GM19397 (cell line): ENCODE measurements around the gene SMTN.

Source experiments
- ATAC-seq: cut with Tn5 transposase; IDR thresholded peaks from one replicate; pipeline ENCODE4 v1.9.1; 2021; ENCODE audit warnings: mild to moderate bottlenecking, moderate library complexity; ENCODE audit not compliant: unreplicated experiment

SMTN gene

DNA sequence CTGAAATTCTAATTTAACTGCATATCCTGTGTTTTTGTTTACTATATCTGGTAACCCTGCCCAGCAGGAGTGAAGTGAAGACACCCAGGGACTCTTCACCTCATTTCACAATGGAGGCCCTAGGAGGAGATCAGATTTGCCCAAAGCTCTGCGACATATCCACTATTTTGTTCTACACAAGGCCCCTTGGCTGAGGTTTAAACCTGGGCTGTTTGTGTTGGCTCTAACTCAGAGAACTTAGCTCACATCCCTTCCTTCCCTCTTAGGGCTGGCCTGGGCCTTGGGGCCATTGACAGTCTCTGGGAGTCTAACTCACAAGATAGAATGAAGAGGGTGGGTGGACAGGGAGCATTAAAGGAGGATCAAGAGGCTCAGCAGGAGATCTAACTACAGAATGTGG, 67.4 kb downstream of the SMTN start:
- ATAC-seq = no peak

DNA sequence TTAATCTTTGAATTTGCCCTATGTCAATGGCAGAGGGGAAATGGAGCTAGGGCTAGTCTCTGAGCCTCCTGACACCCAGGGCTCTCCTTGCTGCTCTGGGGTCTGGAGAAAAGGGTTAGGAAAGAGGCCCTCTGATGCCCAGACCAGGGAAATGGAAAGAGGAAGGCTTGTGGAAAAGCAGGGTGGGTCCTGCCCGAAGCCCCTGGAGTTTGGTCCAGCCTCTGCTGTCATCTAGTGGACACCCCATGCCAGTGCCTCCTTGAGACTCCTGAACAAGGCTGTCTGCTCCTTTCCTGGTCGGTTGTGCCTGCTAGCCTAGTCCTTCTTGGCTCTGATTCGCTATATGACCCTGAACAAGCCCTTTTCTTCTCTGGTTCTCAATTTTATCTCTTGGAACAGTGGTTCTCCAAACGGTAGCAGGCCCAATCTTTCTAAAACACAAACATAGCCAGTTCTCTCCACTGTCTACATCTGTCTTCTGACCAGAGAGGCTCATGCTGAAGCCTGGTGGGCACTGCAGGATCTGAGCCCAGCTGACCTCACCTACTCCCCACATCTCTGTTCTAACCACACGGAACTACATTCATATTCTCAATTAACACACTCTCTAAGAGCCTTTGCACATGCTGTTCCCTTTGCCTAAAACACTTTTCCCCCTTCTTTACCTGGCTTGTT, 68.0 kb downstream of the SMTN start:
- no peak for ATAC-seq

DNA sequence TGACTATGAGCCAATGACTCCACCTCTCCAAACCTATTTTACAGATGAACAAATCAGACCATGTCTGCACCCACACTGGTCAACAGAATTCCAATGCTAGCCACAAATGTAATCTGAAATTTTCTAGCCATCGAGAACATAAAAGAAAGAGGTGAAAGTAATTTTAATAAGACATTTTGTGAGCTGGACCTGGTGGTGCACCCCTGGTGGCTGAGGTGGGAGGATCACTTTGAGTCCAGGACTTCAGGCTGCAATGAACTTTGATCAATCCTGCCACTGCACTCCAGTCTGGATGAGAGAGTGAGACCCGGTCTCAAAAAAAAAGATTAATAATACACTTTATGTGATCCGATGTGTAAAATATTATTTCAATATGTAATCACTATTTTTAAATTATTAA, 69.5 kb downstream of the SMTN start:
- ATAC-seq = no peak

DNA sequence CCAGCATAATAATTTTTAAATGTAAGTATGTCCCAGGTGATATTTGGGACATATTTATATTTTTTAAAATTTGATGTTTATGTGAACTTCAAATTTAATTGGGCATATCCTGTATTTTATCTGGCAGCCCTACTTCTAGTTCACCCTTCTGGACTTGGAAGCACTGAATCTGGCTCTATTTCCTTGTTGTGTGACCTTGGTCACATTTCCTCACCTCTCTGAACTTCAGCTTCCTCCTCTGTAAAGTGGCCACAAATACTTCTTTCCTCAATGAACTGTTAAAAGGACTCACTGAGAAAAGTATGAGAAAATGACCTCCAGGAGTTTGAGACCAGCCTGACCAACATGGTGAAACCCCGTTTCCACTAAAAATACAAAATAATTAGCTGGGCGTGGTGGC, 70.8 kb downstream of the SMTN start:
- ATAC-seq = no peak

DNA sequence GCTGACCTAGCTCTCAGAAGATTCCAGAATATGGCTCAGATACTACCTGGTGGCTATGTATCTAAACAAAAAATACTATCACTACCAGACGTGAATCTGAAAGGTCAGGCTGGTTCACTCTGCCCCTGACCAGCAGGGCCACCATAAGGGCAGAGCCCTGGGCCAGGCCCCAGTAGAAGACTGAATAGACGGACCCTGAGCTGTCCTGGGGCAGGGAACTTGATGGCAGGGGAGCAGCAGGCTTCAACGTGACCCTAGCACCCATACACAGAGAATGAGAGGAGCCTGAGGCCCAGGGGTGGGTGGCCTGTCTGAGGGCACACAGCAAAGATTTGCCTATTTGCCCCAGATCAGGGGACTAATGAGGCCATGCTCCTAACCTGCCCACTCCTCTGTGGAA, 72.2 kb downstream of the SMTN start:
- ATAC-seq = no peak
